GM19463 (cell line): ENCODE results near the gene RGL1.

Experiments used
- ATAC-seq: cut with Tn5 transposase; IDR thresholded peaks from one replicate; pipeline ENCODE4 v1.9.1; 2021; ENCODE audit warnings: mild to moderate bottlenecking, moderate library complexity; ENCODE audit not compliant: unreplicated experiment

The RGL1 gene

DNA sequence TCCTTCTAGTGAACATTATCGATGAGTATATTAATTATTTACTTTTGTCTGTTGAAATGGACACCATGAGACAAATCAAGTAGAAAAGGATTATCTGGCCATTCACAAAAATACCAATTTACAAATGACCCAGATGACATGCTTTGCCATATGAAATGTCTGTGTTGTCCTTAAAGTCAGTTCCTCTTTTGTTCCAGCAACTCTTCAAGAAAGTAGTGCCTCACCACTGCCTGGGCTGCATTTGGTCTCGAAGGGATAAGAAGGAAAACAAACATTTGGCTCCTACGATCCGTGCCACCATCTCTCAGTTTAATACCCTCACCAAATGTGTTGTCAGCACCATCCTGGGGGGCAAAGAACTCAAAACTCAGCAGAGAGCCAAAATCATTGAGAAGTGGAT, 79.6 kb downstream of the RGL1 start:
- ATAC-seq = no peak

DNA sequence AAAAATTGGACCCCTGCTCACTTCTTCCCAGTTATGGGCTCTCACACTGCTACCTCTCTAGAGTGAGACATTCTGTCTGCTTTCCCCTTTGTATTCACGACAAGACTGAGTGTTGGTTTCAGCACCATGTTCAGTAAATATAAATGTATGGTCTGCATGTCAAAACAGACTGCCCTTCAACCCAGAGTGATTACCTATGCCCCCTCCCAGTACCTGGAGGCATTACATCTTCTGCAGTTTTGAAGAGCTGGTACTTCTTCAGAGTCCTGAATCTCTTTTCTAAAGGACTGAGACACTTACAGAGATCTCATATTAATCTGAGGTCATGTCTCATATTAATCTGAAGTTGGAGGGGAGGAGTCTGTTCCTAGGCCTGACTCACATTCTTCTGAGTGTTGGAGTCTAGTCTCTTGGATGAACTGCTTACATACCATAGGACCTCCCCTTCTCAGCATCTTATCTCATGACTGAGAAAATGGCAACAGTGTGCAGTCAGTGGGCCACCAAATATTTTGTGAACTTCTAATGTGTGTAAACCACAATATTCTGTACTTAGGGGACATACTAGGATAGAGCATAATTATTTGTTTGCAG, 80.3 kb downstream of the RGL1 start:
- no peak for ATAC-seq

DNA sequence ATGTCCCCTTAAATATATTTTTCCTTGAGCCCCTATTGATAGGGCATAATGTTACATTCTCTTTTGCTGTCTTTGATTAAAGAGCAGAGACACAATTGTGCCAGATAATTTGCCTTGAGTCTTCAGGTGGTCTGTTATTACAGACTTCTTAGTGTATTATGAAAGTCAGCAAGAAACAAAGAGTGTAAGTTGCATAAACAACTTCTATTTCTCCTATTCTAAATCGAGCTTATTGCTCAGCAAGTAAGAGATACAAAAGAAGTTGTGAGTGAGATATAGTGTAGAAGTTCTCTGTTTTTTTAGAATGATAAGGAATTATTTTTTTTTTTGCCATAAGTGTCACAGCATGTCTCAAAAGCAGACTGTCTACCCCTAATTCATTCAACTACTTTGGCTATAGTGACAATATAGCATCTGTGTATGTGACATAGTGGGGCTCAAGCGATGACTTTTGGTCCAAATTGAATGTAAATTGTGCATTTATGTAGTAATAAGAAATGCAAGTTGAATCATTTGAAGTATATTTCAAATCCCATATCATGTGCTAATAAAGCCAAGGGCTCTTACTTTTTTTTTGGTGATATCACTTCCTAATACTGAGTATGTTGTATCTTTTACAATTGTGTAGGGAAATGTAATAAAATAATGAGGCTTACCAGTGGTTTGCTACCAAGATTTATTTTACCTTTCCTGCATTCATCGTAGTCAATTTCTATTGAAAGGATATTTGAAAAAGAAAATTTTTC, 81.3 kb downstream of the RGL1 start:
- no peak for ATAC-seq

DNA sequence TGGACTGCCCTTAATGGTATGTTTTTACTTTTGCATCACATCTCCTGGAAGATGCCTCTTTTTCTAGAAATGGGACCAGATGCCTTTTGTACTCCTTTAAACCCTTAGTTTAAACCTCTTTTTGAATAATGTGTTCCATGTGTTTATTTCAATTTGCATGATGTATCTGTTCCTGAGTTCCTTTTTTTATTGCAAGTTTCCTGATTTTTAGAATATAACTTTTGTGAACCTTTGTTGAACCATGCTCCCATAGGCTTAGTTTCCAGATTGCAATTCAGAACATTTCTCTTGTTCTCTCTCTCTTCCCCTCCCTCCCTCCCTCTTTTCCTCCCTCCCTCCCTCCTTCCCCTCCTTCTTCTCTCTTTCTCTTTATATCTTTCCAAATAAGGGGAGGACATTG, 81.9 kb downstream of the RGL1 start:
- no peak for ATAC-seq

DNA sequence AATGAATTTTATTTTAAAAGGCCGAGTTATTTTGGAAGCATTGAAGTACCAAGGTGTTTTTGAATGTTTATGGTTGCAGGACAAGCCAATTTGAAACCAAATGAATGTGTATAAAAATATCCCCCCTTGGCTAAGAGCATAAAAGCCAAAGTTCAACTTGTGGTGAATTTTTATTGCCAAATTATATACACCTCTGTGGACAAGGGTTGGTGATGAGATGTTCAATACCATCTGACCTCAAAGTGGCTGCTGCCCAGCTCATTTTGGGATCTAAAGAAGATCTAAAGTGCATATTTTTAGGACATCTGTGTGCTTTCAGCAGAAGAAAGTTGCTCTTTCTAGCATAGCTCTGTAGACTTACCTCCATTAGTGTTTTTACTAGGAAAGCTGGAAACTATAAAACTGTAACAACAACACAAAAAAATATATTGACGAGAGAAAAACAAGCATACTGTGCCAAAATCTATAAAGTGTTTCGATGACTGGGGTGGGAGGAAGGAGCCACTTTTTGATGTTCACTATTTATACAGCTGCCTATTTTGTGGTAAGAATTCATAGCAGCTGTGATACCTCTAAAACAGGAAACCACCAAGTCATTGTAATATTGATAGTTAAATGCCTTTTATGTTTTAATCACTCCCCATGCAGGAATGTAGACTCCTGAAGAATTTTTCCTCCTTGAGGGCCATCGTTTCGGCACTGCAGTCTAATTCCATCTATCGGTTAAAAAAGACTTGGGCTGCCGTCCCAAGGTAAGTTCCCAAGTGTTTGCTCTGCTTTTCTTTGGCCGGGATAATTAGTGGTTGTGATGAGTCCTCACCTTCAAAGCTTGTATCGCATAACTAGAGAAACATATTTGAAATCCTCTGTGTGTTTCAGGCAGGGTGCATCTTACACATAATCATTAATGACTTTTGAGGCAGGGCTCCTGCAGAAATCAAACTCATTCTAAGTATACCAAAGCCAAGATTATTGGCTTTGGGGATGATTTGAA, 83.2 kb downstream of the RGL1 start:
- ATAC-seq = no peak

DNA sequence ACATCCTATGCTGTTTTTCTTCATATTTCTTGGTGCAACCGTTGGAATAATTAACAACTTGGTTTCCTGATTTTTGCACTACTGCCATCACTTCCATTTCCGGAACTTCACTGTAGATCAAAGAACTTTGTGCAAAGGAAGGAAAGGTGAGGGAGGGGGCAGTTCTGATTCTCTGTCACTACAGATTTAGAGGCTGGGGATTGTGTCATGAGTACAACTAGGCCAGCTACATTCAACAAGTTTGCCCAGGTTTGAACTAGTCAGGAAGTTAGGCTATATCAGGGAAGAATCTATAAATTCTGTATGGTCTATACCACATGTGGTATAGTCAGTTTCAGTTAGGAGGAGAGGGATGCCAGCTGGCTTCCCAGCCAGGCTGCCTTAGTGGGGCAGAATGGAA, 84.2 kb downstream of the RGL1 start:
- ATAC-seq = no peak

DNA sequence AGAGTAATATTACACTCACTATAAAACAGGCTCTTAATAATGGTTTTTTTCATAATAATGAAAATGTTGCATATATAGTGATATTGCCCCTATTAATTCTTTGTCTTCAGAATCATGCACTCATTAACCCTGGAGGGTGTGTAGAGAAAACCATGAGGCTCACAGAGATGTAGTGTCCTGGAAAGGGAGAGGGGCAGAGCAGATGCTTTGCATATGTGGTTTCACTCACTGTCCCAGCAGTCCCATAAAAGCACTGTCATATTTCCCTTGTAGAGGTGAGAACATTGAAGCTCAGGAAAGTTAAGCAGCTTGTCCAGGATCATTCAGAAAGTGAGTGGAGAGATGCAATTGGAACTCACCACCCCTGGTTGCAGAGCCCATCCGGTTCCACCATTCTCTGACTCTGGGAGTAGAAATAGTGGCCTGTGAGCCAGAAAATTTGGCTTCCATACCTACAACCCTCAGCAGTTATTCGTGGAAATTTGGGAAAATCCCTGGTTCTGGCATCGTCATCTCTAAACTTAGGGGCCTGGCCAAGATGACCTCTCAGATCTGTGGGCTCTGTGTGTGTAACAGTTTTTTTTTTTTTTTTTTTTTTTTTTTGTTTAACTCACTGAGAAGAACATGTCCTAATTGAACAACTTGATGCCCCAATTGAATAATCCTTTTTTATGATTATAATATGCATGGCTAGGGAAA, 86.4 kb downstream of the RGL1 start:
- peak; percentile 80 for ATAC-seq

DNA sequence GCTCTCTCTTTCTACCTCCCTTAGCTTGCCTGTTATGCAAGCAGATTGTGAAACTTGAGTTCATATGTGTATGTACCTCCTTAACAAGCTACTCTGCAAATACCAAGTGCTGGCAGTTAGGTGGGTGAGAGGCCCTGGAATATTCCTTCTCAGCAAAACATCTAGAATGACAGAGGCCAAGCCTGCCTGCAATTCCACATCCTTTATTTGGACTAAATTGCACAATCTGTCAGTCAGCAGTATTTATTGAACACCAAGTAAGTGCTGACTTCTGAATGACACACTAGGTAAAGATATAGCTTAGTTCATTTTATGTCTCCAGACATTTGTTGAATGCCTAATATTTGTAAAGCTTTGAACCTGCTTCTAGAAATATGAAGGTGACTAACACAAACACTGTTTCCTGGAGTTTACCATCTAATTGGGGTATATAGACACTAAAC, 87.5 kb downstream of the RGL1 start:
- ATAC-seq = no peak

DNA sequence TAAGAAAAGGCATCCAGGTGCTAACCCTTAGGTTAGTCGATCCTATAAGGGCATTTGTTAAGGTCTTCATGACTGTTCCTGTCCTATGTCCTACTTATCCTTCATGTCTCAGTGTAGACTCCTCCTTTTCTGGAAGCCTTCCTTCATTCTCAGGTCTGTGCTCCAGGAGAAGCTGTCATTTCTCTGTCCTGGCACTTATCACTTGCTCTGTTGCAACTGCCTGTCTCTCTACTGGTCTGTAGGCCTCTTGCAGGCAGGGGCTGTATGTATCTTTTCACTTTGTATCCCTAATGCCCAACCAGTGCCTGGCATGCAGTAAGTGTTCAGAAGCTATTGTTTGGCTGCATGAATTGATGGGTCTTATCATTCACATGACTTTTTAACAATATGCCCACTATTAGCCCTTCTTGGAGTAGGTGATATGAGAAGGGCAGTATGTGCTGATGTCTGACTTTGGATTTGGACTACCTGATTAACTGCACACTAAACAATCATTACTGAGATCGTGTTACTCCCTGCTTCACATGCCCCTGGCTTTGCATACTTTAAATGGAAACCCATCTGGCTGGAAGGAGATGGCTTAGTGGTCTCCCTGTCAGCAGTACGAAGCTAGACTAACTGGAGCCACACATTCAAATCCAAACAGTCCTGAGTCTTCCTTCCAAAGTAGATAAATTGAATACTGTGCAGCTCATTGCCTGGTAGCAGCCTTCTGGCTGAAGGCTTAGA, 88.8 kb downstream of the RGL1 start:
- ATAC-seq = no peak

DNA sequence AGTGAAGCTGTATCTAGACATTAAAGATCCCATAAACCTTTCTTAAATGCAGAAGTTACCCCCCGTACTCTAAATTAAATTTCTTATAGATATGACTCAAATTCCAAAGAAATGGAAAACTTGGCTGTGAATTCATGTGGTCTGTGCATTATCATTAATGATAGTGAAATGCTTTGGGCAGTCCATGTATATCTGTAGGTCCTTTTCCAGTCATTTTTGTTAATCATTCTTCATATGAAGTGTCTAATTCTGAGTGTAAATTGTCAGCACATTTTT, 89.3 kb downstream of the RGL1 start:
- no peak for ATAC-seq

DNA sequence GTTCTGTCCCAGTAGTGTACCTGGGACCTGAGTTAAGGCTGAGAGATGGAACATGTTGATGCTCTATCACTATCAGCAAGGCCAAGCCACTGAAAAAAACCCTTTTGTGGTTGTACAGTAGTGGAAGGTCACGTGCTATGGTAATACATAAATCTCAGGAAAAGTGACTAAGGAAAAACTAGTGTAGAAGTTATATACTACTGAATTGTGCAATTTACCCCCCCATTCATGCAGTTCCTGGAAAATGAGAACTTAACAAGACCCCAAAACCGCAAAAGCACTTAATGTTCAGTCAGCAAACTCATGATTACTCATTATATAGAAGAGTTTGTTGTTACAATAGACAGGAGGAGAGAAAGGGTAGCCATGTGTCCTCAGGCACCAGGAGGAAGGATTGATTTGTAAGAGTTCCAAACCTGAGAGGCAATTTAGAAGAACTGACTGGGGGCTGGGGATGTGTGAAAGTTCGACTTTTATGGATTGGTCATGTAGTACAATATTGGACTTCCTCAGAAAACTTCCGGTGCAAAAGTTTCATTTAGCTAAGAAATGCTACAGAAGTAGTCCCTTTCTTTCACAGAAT, 91.6 kb downstream of the RGL1 start:
- ATAC-seq = no peak

DNA sequence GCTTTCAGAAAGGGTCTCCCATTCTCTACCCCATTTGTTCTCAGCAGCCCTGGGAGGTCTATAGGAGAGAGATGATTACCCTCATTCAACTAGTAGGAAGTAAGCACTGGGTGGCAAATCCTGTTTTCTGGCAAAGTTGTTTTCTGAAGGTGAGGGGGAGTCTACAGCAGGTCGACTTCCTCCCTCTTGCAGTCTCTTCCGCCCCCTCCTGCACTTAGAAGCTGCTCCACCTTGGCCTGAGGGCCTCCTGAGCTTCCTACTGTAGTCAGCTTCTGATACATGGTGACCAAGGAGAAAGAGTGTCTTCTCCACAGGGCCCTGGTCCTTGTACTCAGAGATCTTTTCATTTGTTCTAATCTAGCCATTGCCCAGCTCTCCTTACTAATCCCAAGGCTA, 93.1 kb downstream of the RGL1 start:
- peak; percentile 20 for ATAC-seq

DNA sequence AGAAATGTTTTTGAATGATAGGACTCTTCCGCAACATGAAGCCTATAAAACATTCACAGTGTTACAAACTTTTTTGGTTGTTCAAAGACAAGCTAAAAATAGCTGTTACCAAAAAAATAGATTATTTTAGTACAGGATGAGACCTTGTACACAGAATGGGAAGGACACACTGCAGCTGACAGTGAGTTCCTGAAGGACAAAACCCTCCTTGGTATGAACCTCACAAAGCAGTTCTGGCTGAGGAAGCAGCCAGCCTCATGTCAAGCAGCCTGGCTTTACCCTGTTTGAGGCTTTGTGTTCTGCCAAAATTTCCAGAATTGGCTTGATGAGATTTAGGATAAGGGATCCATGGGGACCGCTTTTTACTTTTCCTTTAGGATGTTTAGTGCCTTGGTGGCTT, 93.7 kb downstream of the RGL1 start:
- no peak for ATAC-seq

DNA sequence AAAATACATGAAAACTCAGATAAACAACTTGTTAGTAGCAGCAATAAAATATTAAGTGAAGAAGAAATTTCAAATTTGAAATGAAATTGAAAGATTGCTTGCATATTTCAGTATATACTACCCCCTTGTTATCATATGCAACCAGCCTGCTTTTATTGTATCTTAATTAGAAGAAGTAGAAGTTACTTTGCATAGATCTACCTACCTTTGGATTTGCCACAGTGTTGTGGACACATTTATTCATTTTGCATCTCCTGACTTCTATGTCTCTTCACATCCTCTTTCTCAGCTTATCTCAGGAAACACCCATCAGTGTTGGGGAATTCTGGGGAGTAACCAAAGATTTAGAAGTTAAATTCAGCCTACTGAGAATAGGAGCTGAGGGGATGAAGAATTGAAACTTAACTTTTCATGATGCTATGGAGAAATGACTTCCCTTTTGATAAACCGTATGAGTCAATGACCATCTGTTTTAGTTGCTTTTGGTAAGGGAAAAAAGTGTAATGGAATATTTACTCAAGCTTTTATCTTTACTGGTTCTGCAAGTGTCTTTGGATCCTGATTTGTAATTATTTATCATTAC, 96.9 kb downstream of the RGL1 start:
- ATAC-seq = no peak

DNA sequence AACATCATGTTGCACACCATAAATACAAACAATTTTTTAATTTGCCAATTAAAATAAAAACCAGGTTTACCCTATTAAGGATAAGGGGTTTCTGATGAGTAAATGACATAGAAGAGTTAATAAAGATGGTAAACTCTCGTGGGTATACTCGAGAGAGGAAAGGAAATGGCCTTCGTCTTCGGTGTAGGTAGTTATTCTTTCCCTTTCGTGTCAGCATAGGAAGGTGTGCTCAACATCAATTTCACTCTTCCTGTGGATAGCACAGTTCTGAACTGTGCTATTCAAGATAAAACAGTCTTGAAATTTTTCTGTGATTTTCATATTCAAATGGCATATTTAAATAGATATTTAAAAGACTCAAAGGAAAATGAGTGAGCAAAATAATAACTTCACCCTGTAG, 98.2 kb downstream of the RGL1 start:
- ATAC-seq = no peak

DNA sequence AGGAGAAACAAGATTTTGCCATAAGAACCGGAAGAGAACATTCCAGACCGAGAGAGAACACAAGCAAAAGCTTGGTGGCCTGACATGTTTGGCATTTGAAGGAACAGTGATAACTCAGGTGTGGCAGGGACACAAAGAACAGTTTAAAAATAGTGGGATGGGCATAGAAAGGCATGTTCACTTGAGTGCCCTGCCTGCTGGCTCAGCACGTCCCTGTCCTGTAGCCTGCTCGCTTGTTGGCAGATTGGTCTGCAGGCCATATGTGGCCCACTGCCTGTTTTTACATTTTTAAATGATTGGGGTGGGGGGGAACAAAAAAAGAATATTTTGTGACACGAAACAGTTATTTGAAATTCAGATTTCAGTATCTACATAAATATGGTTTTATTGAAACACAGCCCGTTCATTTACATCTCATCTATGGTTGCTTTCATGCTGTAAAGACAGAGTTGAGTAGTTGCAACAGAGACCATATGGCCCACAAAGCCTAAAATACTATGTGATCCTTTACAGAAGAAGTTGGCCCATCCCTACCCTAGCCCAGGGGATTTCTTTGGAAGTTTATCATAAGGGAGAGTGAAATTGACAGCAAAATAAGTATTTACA, 100.7 kb downstream of the RGL1 start:
- no peak for ATAC-seq

DNA sequence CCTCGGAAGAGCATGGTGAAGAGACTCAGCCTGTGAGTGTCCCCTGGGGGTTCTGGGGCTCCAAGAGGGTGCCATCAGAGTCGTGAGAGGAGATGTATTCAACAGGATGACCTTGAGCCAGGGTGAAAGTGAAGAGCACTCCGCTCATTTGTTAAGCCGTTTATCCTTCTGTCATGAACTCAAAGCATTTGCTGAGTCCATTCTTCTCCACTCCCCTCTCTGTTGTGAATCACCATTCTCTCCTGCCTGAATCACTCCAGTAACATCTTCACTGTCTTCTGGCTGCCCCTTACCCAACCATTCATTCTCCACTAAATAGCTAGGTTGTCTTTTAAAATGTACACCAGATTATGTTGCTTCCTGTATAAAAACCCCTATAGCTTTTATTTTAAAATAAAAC, 102.2 kb downstream of the RGL1 start:
- ATAC-seq = no peak

DNA sequence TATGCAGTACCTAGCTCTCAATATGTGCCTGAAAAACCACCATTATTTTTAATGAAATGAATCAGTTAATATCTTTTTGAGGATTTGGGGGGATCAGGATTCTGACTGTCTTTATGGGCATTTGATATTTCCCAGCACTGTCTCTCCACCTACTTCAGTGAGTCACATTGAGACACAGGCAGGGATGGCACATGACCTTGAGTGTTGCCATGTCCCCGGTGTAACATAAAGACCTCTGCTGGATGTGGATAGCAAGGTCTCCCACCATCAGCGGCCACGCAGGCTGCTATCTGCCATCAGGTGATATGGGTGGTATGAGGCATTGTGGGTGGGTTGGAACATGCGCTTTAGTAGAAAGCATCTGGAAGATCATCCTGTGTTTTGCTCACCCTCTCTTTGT, 103.2 kb downstream of the RGL1 start:
- no peak for ATAC-seq

DNA sequence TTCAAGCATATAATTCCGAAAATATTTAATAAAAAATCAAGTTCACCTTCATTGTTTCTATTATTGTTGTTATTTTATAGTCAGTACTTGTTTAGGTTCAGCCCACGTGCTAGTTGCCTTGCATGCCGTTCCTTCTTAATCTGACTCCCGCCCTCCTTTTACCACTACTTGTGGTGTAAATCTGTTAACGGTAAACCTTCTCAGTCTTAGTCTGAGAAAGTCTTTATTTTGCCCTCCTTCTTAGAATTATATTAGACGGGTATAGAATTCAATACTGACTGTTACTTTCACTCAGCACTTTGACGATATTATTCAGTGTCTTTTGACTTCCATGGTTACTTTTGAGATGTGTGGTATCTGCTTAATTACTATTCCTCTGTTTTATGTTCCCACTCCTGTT, 104.8 kb downstream of the RGL1 start:
- ATAC-seq = no peak

DNA sequence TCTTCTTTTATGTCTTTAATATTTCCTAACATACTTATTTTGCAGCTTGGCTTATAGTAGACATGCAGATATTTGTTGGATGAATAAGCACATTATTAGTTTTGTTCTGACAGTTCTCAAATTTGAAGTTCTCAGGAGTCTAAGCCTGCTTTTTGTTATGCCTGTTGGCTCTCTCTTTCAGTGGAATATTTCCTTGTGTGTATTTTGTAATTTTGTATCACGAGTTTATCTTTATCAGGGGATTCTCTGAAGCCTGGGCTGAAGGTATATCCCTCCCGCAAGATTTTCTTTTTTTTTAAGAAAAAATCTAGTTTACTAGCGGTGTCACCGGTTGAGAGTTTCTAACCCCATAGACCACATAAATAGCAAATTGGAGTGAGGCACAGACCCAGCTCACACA, 105.9 kb downstream of the RGL1 start:
- ATAC-seq = peak; percentile 2
